Measurements from ENCODE around the gene SPTLC2. TPM values are rescaled to one million over a fixed set of nuclear protein-coding genes. Genes with fewer than 3 reads are reported as not detected.

The SPTLC2 gene
- total and polyA plus RNA-seq, 2 of the 8 experiments (the other 6 are each of a cell fraction or from before 2014, with no cell fraction given): 8.9 to 35.1 TPM

DNA sequence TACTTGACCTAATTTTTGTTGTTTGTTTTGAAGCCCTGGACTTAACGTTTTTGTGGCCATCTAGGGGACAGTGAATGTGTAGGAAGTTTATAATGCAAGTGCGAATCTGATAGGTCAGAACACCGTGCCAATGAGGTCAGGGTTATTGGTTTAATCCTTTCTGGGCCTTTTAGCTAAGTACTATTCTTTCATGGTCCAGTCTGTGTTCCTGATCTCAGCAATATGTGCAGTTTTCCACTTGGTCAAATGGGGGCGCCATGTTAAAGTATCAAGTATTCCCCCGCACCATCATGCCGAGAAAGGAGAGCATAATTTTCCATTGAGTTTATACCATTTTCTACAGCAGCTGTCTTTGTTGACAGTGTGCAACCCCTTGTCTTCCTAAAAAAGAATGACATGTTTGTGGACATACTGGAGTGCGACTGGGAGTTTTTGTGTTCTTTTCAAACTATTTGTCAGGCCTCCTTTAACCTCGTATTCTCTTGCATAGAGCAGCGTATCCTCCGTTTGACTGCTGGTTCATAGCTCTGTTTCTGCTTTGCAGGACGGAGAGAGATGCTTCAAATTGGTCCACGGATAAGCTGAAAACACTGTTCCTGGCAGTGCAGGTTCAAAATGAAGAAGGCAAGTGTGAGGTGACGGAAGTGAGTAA, 157.2 kb downstream of the SPTLC2 start (continued):
- TF ChIP-seq RAD21 (IDR thresholded peaks at IDR 0.05 in 1 of 2, conservative IDR thresholded peaks at IDR 0.05 in 1 of 2; ENCODE audit: low read depth in 2 of 2, low read length in 2 of 2): peak; percentile 63 to 74
